Motor neuron (in vitro differentiated cells): ENCODE results near the gene CDH4. TPM values are rescaled to one million over a fixed set of nuclear protein-coding genes. Genes with fewer than 3 reads are reported as not detected.
A peak's percentile ranks its signal among the peaks of the same experiment; 100 is the strongest.

Source experiments
- ATAC-seq, 8 experiments: fragments of 200-7000 bp; cut with Tn5 transposase; replicated peaks in 6 of 8; 2 replicates each; pipeline ENCODE4 v1.8.0; 2021; ENCODE audit warnings: mild to moderate bottlenecking in 8 of 8, moderate library complexity in 8 of 8
- H3K27ac ChIP-seq, 2 donors: fragments of 250-450 bp; sonication (Bioruptor Pico); 2 replicates each; pipeline ENCODE4 v1.9.0; 2021; ENCODE audit warnings: antibody characterized with exemption in 2 of 2, mild to moderate bottlenecking in 2 of 2, moderate library complexity in 1 of 2
- H3K4me1 ChIP-seq, 2 donors: fragments of 250-450 bp; sonication (Bioruptor Pico); replicated peaks in 1 of 2; 2 replicates each; pipeline ENCODE4 v1.6.1; 2021; ENCODE audit warnings: antibody characterized with exemption in 2 of 2, mild to moderate bottlenecking in 2 of 2, moderate library complexity in 1 of 2
- H3K4me3 ChIP-seq, 5 donors: fragments of 250-450 bp; sonication (Bioruptor Pico); 2 replicates each; pipeline ENCODE4 v1.9.0; 2021; ENCODE audit warnings: antibody characterized with exemption in 5 of 5, mild to moderate bottlenecking in 5 of 5, moderate library complexity in 4 of 5
- WGBS, 10 experiments: fragments of 450-650 bp; shearing (Covaris generic); methylation state at CpG; one replicate each; pipeline ENCODE4 v1.0.0; 2022; 5-methylcytosine and 5-hydroxymethylcytosine counted together
- in situ Hi-C, 9 experiments: fragments of 400-800 bp; cut with MboI; loops; one replicate each; pipeline ENCODE4 v1.15.0; 2021; ENCODE audit warnings: low sequenced_read_pairs in 9 of 9, low pct_unique_long_range_greater_than_20kb in 2 of 9; ENCODE audit not compliant: unreplicated experiment in 9 of 9
- total RNA-seq, 8 experiments: library from RNA; unstranded; fragments of 300-600 nt; gene quantifications; 2 replicates each; pipeline versions ENCODE4 v1.2.3 to v1.2.4, GENCODE V29; 2022

Gene CDH4
- total RNA-seq, 8 experiments from 2014 or later: 2.4 to 41.6 (median 12.9) TPM

- Histone ChIP-seq H3K4me3 (no peak overlapping the region), H3K27ac (peak overlapping the region; percentile 30 to 54), H3K4me1 (peaks cover 67 to 72% of the 10 kb centered on the region in 2 donors)
- WGBS, 10 experiments: 71 to 93% (median 83%) methylated on average over 2 to 22 of the region's 32 CpGs; no CpG with 5 or more reads in 4 of the 10 experiments
- in situ Hi-C loops: no loop called here
- ATAC-seq: peak in 1 of 8 experiments; percentile 64
These were observed 410.3 kb downstream of the CDH4 start for GRCh38 chr20:61662226-61662967.

GRCh38 chr20:61662968-61663331, 410.9 kb downstream of the CDH4 start:
- peak in 5 of 8 experiments; percentile 65 to 81 (median 77) for ATAC-seq
- Histone ChIP-seq H3K27ac (peak overlapping the region; percentile 30 to 54), H3K4me3 (no peak overlapping the region), H3K4me1 (peaks cover 66 to 72% of the 10 kb centered on the region in 2 donors)
- in situ Hi-C loops: no loop called here
- WGBS, 10 experiments: 60 to 92% methylated on average over 2 to 4 of the region's 13 CpGs; no CpG with 5 or more reads in 8 of the 10 experiments

GRCh38 chr20:61663521-61664425, 411.7 kb downstream of the CDH4 start:
- Histone ChIP-seq H3K4me3 (no peak overlapping the region), H3K27ac (peak overlapping the region; percentile 11 to 54), H3K4me1 (peaks cover 69 to 74% of the 10 kb centered on the region in 2 donors)
- in situ Hi-C loops: no loop called here
- 50 to 100% (median 84%) methylated on average over 1 to 6 of the region's 30 CpGs; no CpG with 5 or more reads in 4 of the 10 experiments for WGBS, 10 experiments
- ATAC-seq: no peak

- peak in 2 of 8 experiments; percentile 26 to 72 for ATAC-seq
These were observed 412.7 kb downstream of the CDH4 start for GRCh38 chr20:61664556-61665320.

GRCh38 chr20:61665528-61666470, 413.7 kb downstream of the CDH4 start:
- Histone ChIP-seq H3K4me1 (peaks cover 60 to 62% of the 10 kb centered on the region in 2 donors), H3K4me3 (no peak overlapping the region), H3K27ac (peak overlapping the region; percentile 24 to 52)
- peak in 5 of 8 experiments; percentile 64 to 79 (median 75) for ATAC-seq
- in situ Hi-C loops: no loop called here
- 58 to 100% (median 80%) methylated on average over 1 to 18 of the region's 32 CpGs; no CpG with 5 or more reads in 3 of the 10 experiments for WGBS, 10 experiments

More at GRCh38 chr20:61664556-61665320, 412.7 kb downstream of the CDH4 start:
- in situ Hi-C loops: no loop called here
- 0 to 97% (median 75%) methylated on average over 1 to 10 of the region's 20 CpGs; no CpG with 5 or more reads in 1 of the 10 experiments for WGBS, 10 experiments
- H3K4me3 ChIP-seq: no peak overlapping the region
- peak overlapping the region; percentile 3 to 18 for H3K27ac ChIP-seq
- H3K4me1 ChIP-seq: peaks cover 68% of the 10 kb centered on the region in 2 donors

GRCh38 chr20:61666471-61666832, 414.4 kb downstream of the CDH4 start:
- in situ Hi-C loops: no loop called here
- 87 to 100% methylated on average over 1 to 3 of the region's 9 CpGs; no CpG with 5 or more reads in 8 of the 10 experiments for WGBS, 10 experiments
- ATAC-seq: no peak
- H3K4me3 ChIP-seq: no peak overlapping the region
- H3K4me1 ChIP-seq: peaks cover 60 to 62% of the 10 kb centered on the region in 2 donors
- peak overlapping the region; percentile 24 to 52 for H3K27ac ChIP-seq

- no peak for ATAC-seq
- WGBS, 10 experiments: 10 to 100% (median 90%) methylated on average over 1 to 7 of the region's 20 CpGs; no CpG with 5 or more reads in 3 of the 10 experiments
- Histone ChIP-seq H3K27ac (no peak overlapping the region), H3K4me1 (peaks cover 58 to 59% of the 10 kb centered on the region in 2 donors), H3K4me3 (no peak overlapping the region)
- in situ Hi-C loops: no loop called here
These were observed 415.2 kb downstream of the CDH4 start for GRCh38 chr20:61667056-61667792.

GRCh38 chr20:61668065-61668650, 416.1 kb downstream of the CDH4 start:
- 60 to 88% (median 67%) methylated on average over 1 to 4 of the region's 9 CpGs; no CpG with 5 or more reads in 4 of the 10 experiments for WGBS, 10 experiments

GRCh38 chr20:61668771-61669503, 416.9 kb downstream of the CDH4 start:
- no peak for ATAC-seq
- in situ Hi-C loops: no loop called here
- WGBS, 10 experiments: 10 to 100% (median 93%) methylated on average over 1 to 3 of the region's 20 CpGs; no CpG with 5 or more reads in 6 of the 10 experiments
- H3K4me1 ChIP-seq: peaks cover 54 to 60% of the 10 kb centered on the region in 2 donors
- H3K27ac ChIP-seq: no peak overlapping the region
- no peak overlapping the region for H3K4me3 ChIP-seq

More at GRCh38 chr20:61668065-61668650, 416.1 kb downstream of the CDH4 start:
- peak in 4 of 8 experiments; percentile 4 to 87 (median 23) for ATAC-seq
- Histone ChIP-seq H3K4me1 (peaks cover 54 to 58% of the 10 kb centered on the region in 2 donors), H3K4me3 (no peak overlapping the region), H3K27ac (no peak overlapping the region)
- in situ Hi-C loops: no loop called here

- Histone ChIP-seq H3K4me1 (peaks cover 45 to 51% of the 10 kb centered on the region in 2 donors), H3K4me3 (no peak overlapping the region), H3K27ac (no peak overlapping the region)
- in situ Hi-C loops: no loop called here
- 17 to 100% (median 89%) methylated on average over 1 to 3 of the region's 3 CpGs; no CpG with 5 or more reads in 6 of the 10 experiments for WGBS, 10 experiments
- ATAC-seq: no peak
These were observed 418.2 kb downstream of the CDH4 start for GRCh38 chr20:61670274-61670673.
